ENCODE data around the gene LY86. TPM values are rescaled to one million over a fixed set of nuclear protein-coding genes. Genes with fewer than 3 reads are reported as not detected.

The LY86 gene
- total RNA-seq, 4 donors from 2014 or later: 0.88 to 2.1 (median 1.6) TPM; not detected in 1

DNA sequence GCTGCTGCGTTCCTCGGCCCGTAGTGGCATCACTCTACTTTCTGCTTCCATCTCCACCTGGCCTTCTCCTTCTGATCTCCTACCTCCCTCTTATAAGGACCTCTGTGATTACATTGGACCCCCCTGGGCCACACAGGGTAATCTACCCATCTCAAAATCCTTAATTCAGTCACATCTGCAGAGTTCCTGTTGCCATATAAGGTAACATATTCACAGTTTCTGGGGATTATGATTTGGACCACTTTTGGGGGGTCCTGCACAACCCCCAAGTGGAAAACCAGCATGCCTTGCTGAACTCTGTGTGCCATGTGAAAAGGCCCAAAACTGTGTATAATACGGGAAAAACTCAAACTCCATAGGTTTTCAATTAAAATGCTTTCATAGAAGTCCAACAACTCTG lies 51.1 kb downstream of the LY86 start:
- TF ChIP-seq POLR2A (IDR thresholded peaks at IDR 0.05) (no peak), CTCF (IDR thresholded peaks at IDR 0.05) (no peak)
- intact Hi-C loops (cut with DNase I; ENCODE audit: low total_unique reads): no loop called here
- no peak overlapping the region for H3K4me3 ChIP-seq (ENCODE audit: low read depth, poor library complexity, severe bottlenecking)
- WGBS, 2 donors: 94 to 95% methylated on average over 4 of the region's 4 CpGs
- DNase-seq (ENCODE audit: low spot score in 2 of 2): no peak

DNA sequence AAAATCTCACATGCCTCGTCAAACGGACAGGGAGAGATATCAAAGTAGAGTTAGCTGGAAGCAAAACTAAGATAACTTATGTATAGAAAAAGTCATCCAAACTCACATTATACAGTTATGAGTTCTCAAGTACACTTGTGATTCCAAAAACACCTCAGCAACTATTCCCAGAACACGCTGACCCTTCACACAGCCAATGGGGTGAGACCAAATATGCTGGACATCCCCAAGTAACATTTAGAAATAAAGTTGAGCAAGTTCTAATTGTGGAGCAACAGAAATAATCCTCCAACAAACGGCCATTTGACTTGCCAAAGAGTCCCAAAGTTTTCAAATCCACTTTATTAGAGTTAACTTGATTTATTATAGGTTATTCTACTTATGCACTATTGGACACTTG lies 52.4 kb downstream of the LY86 start:
- no peak for TF ChIP-seq POLR2A (IDR thresholded peaks at IDR 0.05)
- no peak for TF ChIP-seq CTCF (IDR thresholded peaks at IDR 0.05)

DNA sequence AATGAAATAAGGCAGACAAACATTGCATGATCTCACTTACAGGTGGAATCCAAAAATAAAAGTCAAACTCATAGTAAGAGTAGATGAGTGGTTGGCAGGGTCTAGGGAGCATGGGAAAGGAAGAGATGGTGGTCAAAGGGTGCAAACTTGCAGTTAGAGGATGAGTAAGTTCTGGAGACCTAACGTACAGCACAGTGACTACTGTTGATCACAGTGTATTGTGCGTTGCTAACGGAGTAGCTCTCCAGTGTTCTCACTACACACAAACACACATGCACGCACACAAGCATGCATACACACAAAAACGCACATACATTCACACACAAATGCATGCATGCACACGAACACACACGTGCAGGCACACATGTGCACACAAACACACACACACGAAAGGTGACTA lies 54.9 kb downstream of the LY86 start:
- WGBS, 2 donors: 92 to 98% methylated on average over 8 of the region's 8 CpGs
- TF ChIP-seq CTCF (IDR thresholded peaks at IDR 0.05) (no peak), POLR2A (IDR thresholded peaks at IDR 0.05) (no peak)
- DNase-seq (ENCODE audit: low spot score in 2 of 2): no peak
- H3K4me3 ChIP-seq (ENCODE audit: low read depth, poor library complexity, severe bottlenecking): no peak overlapping the region
- intact Hi-C loops (cut with DNase I; ENCODE audit: low total_unique reads): no loop called here

More for the DNA sequence above, 52.4 kb downstream of the LY86 start:
- WGBS, 2 donors: 79 to 82% methylated on average over 4 of the region's 4 CpGs
- no peak overlapping the region for H3K4me3 ChIP-seq (ENCODE audit: low read depth, poor library complexity, severe bottlenecking)
- DNase-seq (ENCODE audit: low spot score in 2 of 2): no peak
- intact Hi-C loops (cut with DNase I; ENCODE audit: low total_unique reads): no loop called here

DNA sequence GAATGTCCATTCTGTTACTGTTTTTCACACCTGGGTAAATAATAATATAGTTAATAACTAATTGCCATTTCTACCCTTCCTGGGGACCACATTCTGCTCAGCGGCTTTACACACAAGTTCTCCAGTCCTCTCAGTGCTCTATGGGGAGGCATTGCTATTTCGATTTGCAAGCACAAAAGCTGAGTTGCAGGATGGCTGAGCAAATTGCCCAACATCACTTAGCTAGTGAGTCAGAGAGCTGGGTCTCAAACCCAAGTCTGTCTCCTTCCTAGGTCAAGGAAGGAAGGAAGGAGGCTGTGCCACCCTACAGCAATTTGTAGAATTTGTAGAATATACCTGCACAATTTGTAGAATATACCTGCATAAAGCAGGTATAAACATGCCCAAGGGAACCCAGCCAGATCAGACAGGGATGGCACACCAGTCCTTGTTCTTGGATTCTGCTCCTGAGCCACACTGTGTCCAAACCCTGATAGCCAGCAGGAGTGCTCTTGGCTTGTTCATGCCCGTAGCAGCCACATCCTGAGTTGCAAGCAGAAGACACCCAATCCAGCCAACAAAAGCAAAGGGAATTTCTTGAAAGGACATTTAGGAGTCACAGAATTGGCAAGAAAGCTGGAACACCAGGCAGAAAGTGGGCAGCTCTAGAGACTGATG lies 56.9 kb downstream of the LY86 start:
- DNase-seq (ENCODE audit: low spot score in 2 of 2): no peak
- TF ChIP-seq POLR2A (IDR thresholded peaks at IDR 0.05): no peak
- no peak for TF ChIP-seq CTCF (IDR thresholded peaks at IDR 0.05)
- WGBS, 2 donors: 49 to 69% methylated on average over 3 of the region's 3 CpGs
- no peak overlapping the region for H3K4me3 ChIP-seq (ENCODE audit: low read depth, poor library complexity, severe bottlenecking)
- intact Hi-C loops (cut with DNase I; ENCODE audit: low total_unique reads): no loop called here

DNA sequence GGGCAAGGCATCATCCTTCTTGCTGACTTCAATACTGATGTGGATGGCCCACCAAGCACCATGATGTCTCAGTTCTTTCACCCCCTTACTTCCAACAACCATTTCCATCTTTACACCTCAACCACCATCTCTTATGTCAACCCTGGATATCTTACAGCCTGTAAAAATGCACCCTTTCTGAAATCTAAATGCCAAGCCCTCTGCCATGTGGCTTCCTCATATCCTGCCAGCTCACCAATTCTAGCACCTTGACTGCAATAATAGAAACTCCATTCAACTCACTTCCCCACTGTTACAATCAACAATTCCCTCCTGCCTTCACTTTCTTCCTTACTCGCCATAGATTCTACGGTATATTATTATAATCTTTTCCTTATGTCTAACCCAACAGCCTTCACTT lies 57.9 kb downstream of the LY86 start:
- intact Hi-C loops (cut with DNase I; ENCODE audit: low total_unique reads): no loop called here
- no peak overlapping the region for H3K4me3 ChIP-seq (ENCODE audit: low read depth, poor library complexity, severe bottlenecking)
- TF ChIP-seq CTCF (IDR thresholded peaks at IDR 0.05) (no peak), POLR2A (IDR thresholded peaks at IDR 0.05) (no peak)
- no peak for DNase-seq (ENCODE audit: low spot score in 2 of 2)
- WGBS, 2 donors: 94 to 95% methylated on average over 2 of the region's 2 CpGs

- WGBS, 2 donors: 78 to 82% methylated on average over 2 of the region's 2 CpGs
- no peak overlapping the region for H3K4me3 ChIP-seq (ENCODE audit: low read depth, poor library complexity, severe bottlenecking)
- intact Hi-C loops (cut with DNase I; ENCODE audit: low total_unique reads): no loop called here
- TF ChIP-seq CTCF (IDR thresholded peaks at IDR 0.05): no peak
- TF ChIP-seq POLR2A (IDR thresholded peaks at IDR 0.05): no peak
- no peak for DNase-seq (ENCODE audit: low spot score in 2 of 2)
Measured at GRCh38 chr6:6646859-6647258, 58.3 kb downstream of the LY86 start.
